ENCODE measurements around the gene PDE7B.
"Not testable (repeated sequence)": the region's sequence is repeated elsewhere in the genome, so short reads cannot be mapped to it uniquely, and the experiment has no call there.

The PDE7B gene

GRCh38 chr6:136209496-136209895 is 358.0 kb downstream of the PDE7B start:
- no peak for DNase-seq

- no peak for DNase-seq
Observed at GRCh38 chr6:136210398-136211165, 359.1 kb downstream of the PDE7B start.

- DNase-seq = no peak
Observed at GRCh38 chr6:136212608-136213007, 361.1 kb downstream of the PDE7B start.

GRCh38 chr6:136213012-136213539 is 361.6 kb downstream of the PDE7B start:
- DNase-seq = no peak

- no peak for DNase-seq
Observed at GRCh38 chr6:136213853-136214252, 362.4 kb downstream of the PDE7B start.

GRCh38 chr6:136216503-136217401 is 365.3 kb downstream of the PDE7B start:
- no peak for DNase-seq

- DNase-seq = not testable (repeated sequence)
Observed at GRCh38 chr6:136224974-136225373, 373.5 kb downstream of the PDE7B start.

- no peak for DNase-seq
Observed at GRCh38 chr6:136225496-136225895, 374.0 kb downstream of the PDE7B start.

GRCh38 chr6:136226027-136226673 is 374.6 kb downstream of the PDE7B start:
- DNase-seq = peak; percentile 74

GRCh38 chr6:136226674-136227377 is 375.3 kb downstream of the PDE7B start:
- no peak for DNase-seq

- no peak for DNase-seq
Observed at GRCh38 chr6:136228814-136229213, 377.3 kb downstream of the PDE7B start.

GRCh38 chr6:136230219-136230853 is 378.8 kb downstream of the PDE7B start:
- no peak for DNase-seq

GRCh38 chr6:136232701-136233100 is 381.2 kb downstream of the PDE7B start:
- no peak for DNase-seq

GRCh38 chr6:136235233-136235564 is 383.7 kb downstream of the PDE7B start:
- no peak for DNase-seq

GRCh38 chr6:136236466-136237293 is 385.2 kb downstream of the PDE7B start:
- no peak for DNase-seq

GRCh38 chr6:136244061-136244616 is 392.6 kb downstream of the PDE7B start:
- DNase-seq = no peak
